Fibroblast of skin of left quadriceps (primary cell): Measurements from ENCODE around the gene SDCCAG8.
"Not testable (repeated sequence)": the region's sequence is repeated elsewhere in the genome, so short reads cannot be mapped to it uniquely, and the experiment has no call there.

Experiments used
- DNase-seq, 2 experiments: peaks; one replicate each; pipeline ENCODE4 v3.0.0-alpha.2; 2013; ENCODE audit warnings: low read depth in 2 of 2

SDCCAG8 gene

DNA sequence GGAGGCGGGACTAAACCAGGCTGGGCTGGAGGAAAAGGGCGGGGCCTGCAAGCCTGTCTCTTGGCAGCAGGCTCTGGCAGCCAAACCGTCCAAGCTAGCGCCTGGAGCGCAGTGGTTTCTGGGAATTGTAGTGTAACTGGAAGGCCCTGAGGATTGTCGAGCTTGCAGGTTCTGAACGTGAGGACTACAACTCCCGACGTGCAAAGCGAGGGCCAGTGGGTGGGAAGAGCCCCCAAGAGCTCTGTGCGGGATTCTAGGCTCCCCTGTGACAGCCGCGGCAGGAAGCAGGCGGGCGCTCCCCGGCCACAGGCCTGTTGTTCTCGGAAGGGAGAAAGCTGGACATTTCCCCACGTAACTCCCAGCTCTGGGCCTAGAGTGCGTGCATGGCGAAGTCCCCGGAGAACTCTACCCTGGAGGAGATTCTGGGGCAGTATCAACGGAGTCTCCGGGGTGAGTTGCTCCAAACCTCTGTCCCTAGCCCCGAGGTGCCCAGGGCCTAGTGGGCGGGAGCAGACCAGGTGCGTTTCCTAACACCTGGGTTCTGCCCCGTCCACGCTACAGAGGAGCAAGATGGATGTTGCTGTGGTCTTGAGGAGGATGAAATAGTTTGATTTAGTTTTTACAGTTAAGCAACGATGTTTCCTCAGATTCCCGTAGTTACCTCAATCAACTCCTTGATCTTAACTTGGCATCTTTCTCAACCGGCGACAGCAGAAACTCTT, at the start of gene SDCCAG8:
Gene SDCCAG8, plus strand, starts transcription at position 251 of the 722 bp plus-strand sequence. Its CDS starts 133 bp downstream, at position 384.
- peak; percentile 100 for DNase-seq

DNA sequence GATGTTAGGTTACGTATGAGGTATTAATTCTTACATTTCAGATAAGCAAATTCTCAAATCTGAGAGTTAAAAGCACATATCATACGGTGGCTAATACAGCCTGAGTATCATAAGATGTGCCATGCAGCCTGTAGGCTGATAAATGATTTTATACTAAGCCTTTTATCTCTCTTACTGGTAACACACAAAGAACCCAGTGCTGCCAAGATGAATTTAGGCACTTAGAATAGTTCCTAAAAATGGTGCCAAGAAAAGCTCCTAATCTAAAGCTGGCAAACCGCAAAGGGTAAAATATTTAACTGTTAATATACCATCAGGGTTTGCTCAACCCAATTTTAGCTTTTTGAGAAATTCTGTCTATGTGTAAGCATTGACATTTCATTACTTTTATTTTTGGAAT, 43.9 kb upstream of the SDCCAG8 start:
- not testable (repeated sequence) for DNase-seq

- peak; percentile 69 for DNase-seq
Observed at GRCh38 chr1:243213045-243213787, 42.6 kb upstream of the SDCCAG8 start.

DNA sequence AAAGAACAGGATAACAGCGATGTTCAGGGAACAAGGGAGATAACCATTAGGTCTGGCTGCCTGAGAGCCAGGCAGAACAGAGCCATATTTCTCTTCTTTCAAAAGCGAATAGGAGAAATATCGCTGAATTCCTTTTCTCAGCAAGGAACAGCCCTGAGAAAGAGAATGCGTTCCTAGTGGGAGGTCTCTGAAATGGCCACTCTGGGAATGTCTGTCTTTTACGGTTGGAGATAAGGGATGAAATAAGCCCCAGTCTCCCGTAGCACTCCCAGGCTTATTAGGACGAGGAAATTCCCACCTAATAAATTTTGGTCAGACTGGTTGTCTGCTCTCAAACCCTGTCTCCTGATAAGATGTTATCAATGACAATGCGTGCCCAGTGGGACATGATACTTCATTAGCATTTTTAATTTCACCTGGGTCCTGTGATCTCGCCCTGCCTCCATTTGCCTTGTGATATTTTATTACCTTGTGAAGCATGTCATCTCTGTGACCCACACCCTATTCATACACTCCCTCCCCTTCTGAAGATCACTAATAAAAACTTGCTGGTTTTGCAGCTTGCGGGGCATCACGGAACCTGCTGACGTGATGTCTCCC, 40.5 kb upstream of the SDCCAG8 start:
- not testable (repeated sequence) for DNase-seq

DNA sequence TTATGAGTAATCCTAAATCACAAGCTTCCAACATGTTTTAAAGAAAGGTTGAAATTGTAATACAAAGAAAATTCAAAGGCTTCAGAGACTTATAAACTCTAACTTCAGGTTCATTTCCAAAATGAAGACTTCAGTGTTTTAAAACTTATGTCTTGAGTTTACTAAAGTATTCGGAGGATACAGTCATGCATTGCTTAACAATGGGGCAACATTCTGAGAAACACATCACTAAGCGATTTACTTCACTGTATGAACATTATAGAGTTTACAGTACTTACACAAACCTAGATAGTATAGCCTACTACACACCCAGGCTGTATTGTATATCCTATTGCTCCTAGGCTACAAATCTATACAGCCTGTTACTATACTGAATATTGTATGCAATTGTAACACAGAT, 39.1 kb upstream of the SDCCAG8 start:
- no peak for DNase-seq

GRCh38 chr1:243217349-243217748, 38.5 kb upstream of the SDCCAG8 start:
- no peak for DNase-seq

- DNase-seq = no peak
Observed at GRCh38 chr1:243218059-243218458, 37.8 kb upstream of the SDCCAG8 start.

DNA sequence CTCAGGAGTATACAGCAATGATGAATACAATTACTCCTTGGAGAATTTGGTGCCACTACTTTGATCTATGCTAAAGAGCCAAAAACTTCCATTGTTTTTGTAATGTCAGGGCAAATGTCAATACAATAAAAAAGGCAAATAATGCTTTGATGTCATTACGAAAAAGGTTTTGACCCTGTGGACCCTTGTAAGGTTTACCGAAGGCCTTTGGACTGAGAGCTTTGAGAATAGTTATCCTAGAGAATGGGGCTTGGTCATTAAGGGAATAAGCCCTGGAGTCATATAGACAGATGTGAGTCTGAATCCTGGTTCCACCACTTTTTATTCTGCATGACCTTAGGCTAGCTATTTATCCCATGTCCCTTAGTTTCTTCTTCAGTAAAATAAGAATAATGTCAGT, 28.2 kb upstream of the SDCCAG8 start:
- DNase-seq = no peak

- DNase-seq = no peak
Observed at GRCh38 chr1:243229526-243229925, 26.3 kb upstream of the SDCCAG8 start.

GRCh38 chr1:243230914-243231313, 24.9 kb upstream of the SDCCAG8 start:
- DNase-seq = no peak

GRCh38 chr1:243233908-243234307, 21.9 kb upstream of the SDCCAG8 start:
- DNase-seq = peak in 1 of 2 experiments; percentile 60

DNA sequence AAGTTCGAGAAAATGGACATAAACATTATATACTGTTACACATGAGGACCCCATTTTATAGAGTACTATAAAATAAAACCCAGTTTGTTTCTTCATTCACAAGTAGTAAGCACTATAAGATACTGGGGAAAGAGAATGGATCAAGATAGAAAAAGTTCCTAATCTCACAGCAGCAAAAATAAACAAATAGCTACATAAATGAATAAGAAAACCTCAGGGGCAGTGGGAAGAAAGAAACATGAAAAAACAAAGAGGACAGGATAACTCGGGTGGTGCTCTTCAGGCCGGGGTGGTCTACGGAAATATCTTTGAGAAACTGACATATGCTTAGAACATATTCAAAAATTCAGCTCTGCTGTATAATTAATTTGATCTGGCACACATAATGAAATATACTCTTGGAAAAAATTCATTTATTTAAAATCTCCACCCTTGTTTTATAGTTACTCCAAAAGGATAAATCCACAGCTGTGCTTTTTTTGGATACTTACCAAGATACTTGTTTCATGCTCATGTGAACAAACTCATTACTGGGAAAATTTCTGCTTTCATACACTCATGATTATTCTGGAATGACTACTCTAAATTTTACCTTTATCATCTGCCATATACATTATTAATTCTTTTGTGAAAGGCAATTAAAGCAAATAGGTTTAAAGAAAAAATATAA, 20.7 kb upstream of the SDCCAG8 start:
- DNase-seq = no peak

DNA sequence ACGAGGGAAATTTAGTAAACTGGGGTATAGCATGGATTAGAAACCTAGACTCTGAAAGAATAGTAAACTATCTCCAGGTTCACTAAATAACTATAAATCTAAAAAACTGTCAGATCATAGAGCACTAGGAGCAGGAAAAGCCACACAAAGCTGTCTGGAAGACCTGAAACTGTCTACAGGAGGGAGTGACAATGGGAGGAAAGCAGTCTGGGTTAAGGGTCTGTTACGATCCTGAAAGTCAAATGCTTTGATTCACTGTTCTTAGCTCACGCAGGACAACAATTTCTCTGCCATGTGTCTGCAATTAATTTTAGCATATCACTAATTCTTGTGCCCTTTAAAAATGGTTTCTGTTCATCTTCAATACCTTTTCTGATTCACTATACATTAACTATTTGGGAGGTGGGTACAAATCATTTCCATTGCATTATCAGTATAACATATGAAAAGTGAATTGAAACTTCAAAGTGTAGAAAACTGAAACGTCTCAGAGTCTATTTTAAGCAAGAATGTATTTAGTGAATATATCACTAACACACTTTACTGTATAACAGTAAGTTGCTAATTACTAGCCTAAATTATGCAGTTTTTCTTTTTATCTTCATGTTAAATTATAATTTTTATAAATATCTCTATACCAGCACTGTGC, 19.1 kb upstream of the SDCCAG8 start:
- no peak for DNase-seq

- no peak for DNase-seq
Observed at GRCh38 chr1:243244432-243244841, 11.4 kb upstream of the SDCCAG8 start.

DNA sequence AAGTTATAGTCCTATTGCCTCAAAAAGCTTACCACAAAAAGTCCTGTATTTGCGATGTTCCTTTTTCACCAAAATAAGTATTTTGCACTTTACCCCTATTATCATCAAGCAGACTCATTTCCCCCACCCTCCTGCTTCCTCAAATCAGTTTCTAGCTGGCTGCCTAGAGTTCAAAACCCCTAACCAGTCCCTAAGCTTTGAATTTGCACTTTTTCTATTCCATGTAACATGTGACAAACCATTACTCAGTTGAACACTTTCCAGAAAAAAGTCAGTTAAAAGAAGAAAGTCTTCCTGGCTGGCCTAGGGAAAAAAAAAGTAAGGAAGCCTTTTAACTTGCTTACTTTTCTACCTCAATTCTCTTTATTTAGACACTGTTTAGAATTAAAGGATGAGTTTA, 8.9 kb upstream of the SDCCAG8 start:
- no peak for DNase-seq

- DNase-seq = no peak
Observed at GRCh38 chr1:243247901-243248300, 7.9 kb upstream of the SDCCAG8 start.

DNA sequence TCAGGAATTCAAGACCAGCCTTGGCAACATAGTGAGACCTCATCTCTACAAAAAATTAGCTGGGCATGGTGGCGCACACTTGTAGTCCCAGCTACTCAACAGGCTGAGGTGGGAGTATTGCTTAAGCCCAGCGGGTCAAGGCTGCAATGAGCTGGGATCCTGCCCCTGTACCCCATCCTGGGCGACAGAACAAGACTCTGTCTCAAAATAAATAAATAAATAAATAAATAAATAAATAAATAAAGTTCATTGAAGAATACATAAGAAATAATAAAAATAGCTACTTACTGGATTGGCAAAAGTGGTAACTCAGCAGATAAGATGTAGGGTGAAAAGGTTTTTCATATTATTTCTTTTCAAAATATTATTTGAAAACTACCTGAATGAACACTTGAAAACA, 6.6 kb upstream of the SDCCAG8 start:
- no peak for DNase-seq

DNA sequence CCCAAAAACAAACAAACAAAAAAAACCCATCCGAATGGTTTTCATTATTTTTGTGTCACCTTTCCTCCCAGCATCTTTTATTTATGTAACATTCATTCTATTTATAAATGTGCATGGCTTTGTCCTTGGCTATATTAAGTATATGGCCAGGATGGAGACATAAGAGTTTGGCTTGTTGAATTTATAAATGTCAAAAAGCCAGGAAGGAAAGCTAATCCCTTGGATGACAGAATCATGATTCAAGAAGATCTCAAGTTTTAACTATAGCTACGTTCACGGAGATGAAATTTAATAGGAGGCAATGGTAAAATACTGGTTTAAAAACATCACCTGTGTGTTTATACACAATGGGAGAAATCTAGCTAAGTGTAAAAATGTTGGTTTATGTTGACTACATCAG, 5.7 kb upstream of the SDCCAG8 start:
- DNase-seq = no peak

GRCh38 chr1:243251539-243251938, 4.3 kb upstream of the SDCCAG8 start:
- DNase-seq = no peak

- DNase-seq = no peak
Observed at GRCh38 chr1:243253211-243253925, 2.5 kb upstream of the SDCCAG8 start.

DNA sequence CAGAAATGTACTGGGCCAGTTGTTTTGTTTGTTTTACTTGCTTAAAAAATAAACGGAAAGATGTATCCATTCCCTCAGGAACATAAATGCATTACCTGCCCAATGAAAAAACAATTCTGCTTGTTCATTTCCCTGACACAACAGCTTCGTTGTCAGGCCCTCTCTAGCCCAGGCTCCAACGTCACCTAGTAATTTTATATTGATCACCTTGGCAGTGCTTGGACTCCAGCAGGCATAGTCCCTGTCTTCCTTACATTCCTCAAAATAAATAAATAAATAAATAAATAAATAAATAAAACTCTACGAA, 2.0 kb upstream of the SDCCAG8 start:
- no peak for DNase-seq
